Measurements from ENCODE around the gene TMEM120A.

TMEM120A gene

DNA sequence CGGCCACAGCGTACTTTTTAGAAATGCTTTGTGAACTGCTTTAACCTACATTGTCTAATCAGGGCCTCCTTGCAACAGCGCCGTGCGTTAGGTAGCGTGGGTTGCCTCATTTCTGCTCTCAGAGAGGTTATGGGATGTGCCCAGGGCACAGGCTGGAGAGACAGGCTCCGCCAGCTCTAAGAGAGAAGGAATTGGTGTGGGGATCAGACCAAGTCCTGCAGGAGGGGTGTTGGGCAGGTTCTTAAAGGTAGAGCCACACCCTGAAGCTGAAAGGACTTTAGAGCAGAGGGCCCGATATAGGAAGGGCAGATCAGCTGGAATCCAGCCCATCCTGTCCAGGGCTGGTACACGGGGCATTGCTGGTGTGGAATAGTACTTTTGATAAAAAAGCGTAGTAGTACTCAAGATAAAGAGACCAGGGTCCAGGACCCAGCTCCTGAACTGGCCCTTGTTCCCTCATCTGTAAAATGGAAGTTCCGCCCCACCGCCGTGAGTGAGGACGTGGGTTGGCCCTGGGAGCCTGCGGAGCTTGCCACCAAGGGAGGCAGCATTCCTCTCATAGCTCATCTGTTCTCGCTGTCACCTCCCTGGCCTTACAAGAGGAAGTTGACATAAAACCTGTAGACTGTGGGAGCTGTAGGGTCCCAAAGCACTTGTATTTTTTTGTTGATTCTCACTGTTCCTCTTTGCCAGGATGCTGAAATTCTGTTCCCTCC is 37.2 kb downstream of the TMEM120A start:
- no peak for DNase-seq

DNA sequence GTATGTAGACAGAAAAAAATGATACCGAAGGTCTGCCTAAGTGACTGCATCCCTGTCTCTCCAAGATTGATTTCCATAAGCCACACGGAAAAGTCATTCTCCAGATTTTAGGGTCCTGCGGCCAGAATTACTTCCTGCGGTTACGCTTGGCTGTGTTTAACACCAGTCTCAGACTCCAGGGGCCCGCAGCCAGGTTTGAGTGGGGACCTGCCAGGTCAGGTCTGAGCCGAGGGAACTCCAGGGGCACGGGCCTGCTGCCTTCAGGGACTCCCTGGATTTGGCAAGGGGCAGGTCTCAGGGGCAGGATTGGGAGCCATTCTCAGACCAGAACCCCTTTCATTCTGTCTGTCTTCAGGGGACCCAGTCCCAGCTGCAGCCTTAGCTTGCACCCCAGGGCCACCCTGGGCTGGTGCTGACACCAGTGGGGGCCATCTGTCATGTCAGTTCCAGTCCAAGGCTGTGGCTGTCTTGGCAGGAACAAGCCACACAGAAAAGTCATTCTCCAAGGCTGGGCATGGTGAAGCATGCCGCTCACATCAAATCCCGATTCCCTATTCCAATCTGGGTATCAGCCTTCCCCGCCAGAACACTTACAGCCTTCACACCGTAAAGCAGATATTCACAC is 39.0 kb downstream of the TMEM120A start:
- no peak for DNase-seq

DNA sequence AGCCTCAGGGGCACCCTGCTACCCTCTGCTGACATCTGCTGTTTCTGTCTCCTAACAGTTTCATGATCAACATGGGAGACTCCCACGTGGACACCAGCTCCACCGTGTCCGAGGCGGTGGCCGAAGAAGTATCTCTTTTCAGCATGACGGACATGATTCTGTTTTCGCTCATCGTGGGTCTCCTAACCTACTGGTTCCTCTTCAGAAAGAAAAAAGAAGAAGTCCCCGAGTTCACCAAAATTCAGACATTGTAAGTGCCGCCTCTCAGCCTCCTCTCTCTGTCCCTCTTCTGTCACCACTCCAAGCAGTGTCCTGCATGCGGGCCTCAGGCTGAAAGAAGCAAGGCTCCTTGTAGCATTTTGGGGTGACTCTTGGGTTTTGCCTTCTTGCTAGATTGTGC is 40.5 kb downstream of the TMEM120A start:
- DNase-seq: no peak

DNA sequence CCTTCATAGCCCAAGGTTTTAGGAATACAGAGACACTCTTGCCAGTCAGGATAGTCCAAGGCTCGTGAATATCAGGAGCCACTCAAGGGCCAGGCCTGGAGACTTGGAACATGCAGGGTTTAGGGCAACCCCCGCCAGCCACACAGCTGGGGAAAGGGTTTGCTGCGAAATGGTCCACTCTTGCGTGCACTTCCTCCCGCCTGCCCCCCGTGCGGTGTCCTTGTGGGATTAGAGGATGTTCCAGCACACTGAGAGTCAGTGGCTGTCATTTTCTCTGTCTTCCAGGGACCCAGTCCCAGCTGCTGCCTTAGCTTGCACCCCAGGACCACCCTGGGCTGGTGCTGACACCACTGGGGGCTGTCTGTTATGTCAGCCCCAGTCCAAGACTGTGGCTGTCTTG is 41.0 kb downstream of the TMEM120A start:
- no peak for DNase-seq

DNA sequence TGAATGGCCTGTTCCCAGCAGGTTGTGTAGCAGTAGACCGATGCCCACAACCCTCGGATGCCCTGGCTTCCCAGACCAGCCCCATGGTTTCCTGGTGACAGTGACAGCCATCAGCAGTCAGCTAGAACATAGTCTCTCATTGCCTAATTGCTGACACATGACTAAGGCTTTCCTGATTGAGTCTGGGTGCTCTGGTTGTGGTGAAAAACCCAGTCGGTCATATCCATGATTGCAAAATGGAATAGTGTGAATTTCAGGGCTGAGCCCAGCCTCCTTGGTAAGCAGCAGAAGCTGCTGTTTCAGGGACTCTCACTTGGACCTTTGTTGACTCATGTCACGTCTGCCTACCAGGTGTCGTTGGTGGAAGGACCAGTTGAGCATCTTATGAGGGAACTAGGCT is 42.9 kb downstream of the TMEM120A start:
- DNase-seq: no peak

DNA sequence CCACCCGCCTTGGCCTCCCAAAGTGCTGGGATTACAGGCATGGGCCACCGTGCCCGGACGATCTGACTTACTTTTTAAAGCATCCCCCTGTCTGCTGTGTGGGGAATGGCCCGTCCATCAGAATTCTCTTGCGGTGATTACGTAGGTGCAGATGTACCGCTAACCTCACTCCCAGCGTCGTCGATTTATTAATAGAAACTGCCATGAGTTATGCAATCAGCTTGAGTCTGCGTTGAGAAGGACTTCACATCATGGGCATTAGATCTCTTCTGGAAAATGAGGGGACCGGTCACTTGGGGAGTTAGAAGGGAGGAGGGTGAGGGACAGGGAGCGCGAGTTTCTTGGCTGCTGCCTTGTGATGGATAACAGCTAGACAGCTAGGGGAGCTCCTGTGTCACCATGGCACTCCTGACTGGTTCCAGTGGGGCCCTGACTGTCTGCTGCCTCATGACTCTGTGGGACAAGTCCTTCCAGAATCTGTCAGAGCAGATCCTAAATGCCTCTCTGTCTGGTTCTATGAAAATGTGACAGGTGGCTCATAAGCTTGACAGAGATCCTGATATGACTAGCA is 44.2 kb downstream of the TMEM120A start:
- DNase-seq: no peak

DNA sequence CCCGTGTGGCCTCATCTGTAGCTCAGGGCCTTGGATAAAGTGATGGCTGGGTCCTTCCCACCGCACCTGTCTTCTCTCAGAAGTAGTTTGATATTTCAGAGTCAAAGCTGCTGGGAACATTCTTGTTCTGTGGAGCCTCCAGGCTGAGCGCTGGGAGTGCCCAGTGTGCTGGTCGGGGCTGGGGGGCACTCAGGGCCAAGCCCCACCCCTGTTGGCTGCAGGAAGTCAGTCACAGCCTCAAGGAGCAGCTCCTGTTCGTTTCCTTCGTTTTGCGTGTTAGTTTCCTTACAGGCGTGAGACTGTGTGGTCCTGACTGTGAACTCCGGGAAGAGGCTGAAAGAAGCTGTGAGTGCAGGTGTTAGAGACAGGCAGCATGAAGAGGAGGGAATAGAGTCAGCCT is 46.2 kb downstream of the TMEM120A start:
- DNase-seq: no peak

DNA sequence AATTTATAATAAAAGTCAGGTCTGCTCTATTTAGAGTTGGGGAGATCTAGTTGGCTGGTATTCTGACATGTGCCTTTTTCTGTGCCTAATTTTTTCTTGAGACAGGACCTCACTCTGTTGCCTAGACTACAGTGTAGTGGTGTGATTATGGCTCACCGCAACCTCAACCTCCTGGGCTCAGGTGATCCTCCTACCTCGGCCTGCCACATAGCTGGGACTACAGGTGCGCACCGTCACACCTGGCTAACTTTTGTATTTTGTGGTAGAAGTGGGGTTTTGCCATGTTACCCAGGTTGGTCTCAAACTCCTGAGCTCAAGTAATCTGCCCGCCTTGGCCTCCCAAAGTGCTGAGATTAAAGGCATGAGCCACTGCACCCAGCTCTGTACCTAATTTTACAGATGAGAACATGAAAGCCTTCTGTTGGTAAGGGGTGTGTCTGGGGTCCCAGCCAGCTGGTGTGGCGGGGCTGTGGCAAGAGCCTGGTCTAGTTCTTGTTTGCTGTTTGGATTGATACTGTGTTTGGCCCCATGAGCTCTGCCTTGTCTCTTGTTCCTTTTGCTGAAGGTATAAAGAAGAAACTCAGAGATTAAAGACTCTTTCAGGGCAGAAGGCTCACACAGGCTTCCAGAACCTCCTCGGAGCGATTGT is 48.1 kb downstream of the TMEM120A start:
- no peak for DNase-seq

DNA sequence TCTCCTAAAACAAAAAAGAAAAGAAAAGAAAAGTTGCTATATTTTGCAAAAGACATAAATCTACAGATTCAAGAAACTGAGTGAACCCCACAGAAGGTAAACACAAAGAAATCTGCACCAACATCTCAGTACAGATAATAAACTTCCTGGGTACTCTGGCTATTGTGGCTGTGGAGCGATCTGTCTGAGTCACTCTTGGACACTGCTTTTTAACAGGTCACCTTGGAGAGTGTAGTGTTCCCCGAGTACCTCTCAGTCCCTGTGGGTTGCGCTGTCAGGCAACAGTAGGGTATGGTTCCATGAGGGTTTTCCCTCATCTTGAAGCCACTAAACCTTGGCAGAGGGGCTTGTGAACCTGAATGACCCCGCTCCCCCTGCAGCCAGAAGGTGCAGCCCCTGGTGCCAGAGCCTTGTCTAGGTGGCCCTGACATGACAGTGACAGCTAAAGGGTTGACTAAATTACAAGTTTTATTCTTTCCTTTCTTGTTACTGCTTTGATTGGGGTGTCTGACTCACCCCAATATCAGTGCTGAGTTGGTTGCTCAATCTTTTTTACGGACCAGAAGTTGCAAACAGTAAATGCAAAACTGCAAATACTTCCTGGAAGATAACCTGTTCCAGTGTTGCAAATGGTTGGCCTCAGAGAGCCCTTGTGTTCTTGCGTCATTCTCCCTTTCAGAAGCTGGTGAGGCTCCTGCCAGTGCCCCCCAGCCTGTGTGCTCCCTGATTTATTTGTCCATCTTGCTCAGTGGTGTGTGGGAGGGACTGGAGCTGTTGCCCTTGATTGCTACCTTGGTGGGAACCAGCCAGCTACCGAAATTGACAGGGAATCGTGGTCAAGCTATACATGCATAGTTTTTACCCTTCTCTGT is 48.9 kb downstream of the TMEM120A start:
- DNase-seq: no peak

DNA sequence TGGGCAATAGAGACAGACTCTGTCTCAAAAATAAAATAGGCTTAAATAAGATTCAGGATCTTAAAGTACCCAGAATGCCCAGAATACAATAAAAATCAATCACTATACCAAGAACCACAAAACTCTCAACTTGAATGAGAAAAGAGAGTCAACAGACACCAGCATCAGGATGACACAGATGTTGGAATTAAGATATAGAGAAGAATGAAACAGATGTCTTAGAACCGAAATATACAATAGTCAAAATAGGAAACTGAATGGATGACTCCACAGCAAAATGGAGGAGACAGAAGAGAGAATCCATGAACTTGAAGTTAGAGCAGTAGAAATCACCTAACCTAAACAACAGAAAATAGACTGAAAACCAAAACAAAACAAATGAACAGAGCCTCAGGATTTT is 49.9 kb downstream of the TMEM120A start:
- DNase-seq: no peak

DNA sequence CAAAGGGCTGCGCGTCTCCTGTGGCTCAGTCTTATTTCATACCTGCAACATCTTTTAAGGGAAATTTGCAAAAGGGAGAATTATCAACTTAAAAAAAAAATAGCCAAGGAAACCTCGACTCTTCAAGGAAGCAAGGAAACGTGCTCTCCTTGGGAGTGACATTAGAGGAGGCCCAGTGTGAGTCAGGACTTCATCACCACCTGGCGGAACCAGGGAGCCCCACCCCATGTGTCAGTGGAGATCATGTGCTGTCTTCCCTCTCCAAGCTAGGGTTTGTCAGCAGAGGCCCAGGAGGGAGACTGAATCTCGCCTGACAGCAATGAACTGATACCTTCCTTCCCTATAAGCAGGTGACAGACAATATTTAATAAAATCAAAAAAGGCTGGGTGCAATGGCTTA is 50.5 kb downstream of the TMEM120A start:
- DNase-seq: no peak

DNA sequence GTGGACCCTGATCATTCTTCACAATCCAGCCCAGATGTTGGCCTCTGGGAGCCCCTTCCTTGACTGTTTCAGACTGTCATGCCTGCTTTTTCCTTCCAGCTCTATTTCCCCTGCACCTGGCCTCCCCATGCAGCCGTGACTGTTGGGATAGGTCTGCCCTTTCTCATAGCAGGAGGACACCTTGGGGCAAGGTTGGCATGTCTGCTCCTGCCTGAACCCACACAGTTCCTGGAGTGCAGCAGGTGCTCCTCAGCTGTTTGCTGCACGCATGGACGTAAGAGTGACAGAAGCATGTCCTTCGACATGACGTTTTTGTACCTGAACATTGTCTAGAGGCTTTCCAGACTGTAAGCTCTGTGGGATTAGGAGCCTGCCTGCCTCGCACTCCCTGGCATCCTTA is 55.5 kb downstream of the TMEM120A start:
- DNase-seq: no peak

DNA sequence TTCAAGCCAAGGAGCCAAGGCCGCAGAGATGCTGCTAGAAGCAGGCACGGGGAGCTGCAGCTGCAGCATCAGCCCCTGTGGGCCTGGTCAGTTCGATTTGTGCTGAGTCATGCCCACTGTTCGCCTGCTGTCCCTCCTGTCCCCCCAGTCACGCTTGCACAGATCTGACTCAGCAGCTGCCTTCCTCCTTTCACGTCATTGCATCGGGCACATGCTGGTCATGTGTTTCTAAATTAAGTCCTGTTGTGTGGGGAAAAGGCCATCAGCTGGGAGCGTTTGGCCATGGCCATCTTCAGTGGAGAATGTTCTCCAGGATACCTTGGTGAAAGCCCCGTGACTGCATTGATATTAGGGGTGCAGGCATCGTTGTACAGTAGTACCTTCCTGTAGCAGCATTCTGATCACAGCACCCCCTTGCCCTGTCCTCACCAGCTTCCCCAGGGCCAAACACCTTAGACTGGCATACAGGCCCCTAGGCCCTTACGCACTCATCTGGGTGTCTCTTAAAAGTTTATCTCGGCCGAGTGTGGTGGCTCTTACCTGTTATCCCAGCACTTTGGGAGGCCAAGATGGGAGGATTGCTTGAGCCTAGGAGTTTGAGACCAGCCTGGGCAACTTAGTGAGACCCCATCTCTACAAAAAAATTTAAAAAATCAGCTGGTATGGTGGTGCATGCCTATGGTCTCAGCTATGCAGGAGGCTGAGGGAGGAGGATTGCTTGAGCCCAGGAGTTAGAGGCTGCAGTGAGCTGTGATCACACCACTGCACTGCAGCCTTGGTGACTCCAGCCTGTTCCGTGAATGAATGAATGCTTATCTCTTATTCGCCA is 56.2 kb downstream of the TMEM120A start:
- no peak for DNase-seq

Measured in activated T-cell treated with anti-CD3 and anti-CD28 coated beads for 4 hours (primary cell).